Stimulated activated CD4-positive, alpha-beta T cell treated with anti-CD3 and anti-CD28 coated beads, TNF-alpha, amount 100 ng/mL, for 24 hours (primary cell): ENCODE data around the gene POLR2J.
"Not testable (repeated sequence)": the region's sequence is repeated elsewhere in the genome, so short reads cannot be mapped to it uniquely, and the experiment has no call there.

Source experiments
- DNase-seq, 3 experiments: peaks; one replicate each; pipeline ENCODE4 v3.0.0-alpha.2; 2020; ENCODE audit warnings: low read depth in 3 of 3

Gene POLR2J

DNA sequence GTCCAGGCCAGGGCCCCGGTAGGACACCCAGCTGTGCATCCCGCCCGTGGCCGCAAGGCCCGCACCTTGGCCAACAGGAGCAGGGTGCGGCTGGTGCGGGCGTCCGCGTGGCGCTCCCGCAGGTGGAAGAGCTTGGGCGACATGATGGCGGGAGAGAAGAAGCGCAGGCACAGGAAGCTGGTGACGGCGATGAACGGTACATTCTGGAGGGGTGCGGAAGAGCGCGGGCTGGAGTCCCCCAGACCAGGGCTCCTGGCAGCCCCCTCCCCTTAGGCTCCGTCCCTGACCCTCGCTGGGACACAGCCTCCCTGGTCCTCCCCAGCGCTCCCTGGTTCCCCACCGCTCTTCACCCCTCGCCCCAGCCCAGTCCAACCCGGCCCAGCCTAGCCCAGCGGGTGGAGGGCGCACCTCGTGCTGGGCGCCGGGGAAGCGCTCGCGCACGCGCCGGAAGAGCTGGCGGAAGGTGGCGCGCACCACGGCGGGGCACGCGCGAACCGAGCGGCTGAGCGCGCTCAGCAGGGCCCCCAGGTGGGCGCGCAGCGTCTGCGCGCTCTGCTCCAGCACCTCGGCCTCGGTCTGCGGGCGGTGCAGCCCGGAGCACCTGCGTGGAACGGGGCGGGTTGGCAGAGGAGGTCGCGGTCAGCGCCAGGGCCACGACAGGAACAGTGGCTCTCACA, 15.9 kb upstream of the POLR2J start:
- not testable (repeated sequence) for DNase-seq

DNA sequence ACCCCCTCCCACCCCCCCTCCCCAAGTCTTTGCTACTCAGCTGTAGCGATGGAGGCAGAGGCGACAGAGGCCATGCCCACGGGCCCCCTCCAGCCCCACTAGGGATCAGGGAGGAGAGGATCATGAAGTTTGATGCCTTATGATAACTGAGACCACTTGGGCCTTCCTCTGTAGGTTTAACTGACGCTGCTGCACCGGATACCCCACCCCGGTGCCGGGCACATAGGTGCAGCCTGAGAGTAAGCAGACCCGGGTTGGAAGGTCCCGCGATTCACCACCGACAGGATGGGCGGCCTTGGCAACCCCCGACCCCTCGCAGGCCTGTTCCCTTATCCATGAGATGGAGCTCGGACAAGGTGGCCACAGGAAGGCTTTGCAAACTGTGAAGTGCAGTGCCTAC, 15.3 kb upstream of the POLR2J start:
- DNase-seq: not testable (repeated sequence)

DNA sequence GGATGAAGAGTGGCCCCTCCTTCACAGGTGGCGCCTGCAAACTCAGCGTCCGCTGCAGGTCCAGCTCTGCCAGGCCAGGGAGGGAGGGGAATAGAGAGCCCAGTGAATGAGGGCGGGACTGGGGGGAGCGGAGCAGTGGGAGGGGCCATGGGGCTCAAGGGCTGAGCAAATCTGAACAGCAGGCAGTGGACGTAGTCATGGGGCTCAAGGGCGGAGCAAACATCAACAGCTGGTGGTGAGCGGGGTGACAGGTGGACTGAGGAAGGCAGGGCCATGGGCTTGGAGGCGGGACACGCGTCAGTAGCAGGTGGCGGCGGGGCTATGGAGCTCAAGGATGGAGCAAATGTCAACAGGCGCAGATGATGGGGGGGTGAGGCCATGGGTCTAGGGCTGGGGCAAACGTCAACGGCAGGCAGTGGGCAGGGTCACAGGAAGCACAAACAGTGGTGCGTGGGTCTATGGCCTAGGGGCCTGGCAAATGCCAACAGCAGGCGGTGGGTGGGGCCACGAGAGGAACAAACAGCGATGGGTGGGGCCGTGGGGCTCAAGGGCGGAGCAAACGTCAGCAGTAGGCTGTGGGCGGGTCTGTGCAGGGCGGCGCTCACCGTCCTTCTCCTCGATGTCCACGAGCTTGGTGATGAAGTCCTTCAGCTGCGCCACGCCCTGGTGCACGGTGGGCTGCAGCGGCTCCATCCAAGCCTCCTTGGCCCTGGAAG, 14.7 kb upstream of the POLR2J start:
- not testable (repeated sequence) for DNase-seq

DNA sequence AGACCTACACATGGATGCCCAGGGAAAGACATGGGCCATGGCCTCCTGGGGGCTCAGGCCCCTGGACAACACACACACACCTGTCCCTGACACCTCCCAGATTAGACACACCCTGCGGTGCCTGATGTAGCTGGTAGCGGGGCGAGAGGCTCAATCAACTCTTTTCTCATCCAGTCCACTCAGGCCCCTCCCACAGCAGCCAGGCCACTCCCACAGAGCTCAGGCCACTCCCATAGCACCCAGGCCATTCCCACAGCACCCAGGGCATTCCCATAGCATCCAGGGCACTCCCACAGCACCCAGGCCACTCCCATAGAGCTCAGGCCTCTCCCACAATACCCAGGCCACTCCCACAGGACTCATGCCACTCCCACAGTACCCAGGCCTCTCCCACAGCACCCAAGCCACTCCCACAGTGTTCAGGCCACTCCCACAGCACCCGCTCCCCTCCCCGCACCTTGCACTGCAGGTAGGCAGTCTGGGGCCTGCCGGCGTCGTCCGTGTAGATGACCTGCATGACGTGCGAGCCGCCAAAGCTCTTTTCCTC, 11.9 kb upstream of the POLR2J start:
- DNase-seq: peak; percentile 31 to 74 (median 33)

DNA sequence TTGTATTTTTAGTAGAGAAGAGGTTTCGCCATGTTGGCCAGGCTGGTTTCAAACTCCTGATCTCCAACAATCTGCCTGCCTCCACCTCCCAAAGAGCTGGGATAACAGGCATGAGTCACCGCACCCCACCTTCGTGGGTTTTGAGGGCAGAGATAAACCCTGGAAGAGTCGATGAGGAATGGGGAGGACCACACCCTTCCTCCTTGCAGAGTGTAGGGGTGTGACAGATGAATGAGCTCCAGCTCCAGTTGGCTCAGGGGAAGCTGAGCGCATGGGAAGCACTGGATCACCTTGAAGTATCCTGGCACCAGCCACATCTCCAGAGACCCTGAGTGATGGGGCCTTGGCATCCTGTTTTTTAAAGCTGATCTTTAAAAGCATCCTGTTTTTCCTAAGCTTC, 5.6 kb upstream of the POLR2J start:
- not testable (repeated sequence) for DNase-seq

DNA sequence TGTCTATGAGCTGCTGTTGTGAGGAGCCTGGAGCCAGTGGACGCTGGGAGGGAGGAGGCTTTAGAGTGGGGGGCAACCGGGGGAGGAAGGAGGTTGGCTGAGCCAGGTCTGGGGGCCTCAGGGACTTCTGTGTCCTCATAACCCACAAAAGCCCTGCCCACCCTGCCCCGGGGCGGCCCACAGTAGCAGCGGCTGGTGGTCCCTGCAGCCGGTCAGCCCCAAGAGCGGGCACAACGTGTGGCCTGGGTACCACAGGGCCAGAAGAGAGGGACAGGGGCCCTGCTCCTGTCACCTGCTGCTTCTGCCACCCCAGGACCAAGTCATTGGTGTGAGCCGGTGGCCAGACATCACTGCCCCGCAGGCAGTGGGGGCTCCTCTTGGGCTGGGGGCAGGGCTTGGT, 3.2 kb upstream of the POLR2J start:
- DNase-seq: not testable (repeated sequence)

DNA sequence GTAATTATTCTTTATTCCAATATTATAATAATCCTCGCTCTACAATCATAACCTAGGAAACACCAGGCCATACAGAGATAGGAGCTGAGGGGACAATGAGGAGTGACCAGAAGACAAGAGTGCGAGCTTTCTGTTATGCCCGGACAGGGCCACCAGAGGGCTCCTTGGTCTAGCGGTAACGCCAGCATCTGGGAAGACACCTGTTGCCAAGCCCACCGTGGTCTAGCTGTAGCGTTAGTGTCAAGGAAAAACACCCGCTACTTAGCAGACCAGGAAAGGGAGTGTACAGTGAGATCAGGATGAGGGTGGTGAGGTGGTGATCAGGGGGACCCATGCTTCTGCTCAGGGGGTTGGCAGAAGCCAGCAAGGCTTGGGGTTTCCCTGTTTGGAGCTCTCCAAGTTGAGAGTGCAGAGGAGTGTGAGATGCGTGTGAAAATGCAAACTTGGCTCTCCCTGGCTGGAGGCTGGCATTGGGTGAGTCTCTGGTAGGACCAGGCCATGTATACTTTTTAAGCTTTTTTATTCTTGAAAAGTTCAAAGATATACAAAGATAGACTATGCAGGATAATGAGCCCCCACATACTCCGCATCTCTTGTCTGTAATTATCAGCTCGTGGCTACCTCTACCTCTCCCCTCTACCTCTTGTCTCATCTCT, 1.4 kb upstream of the POLR2J start:
- DNase-seq: peak in 1 of 3 experiments; percentile 37

DNA sequence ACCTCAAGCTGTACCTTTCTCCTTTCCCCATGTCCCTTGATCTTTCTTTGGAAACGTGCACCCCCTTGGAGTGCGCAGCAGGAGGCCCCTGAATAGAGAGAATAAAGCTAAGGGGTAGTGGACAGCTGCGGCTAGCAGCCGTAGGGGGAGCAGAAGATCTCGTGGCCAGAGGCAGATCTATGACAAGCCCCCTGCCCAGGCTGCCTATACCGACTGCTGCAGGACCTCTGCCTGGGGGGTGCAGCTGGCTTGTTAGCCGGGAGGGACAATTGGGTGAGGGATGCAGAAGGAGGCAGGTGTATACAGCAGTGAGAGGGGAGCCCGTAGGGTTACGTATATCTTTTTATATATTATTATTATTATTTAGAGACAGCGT, 475 bp upstream of the POLR2J start:
- not testable (repeated sequence) for DNase-seq

DNA sequence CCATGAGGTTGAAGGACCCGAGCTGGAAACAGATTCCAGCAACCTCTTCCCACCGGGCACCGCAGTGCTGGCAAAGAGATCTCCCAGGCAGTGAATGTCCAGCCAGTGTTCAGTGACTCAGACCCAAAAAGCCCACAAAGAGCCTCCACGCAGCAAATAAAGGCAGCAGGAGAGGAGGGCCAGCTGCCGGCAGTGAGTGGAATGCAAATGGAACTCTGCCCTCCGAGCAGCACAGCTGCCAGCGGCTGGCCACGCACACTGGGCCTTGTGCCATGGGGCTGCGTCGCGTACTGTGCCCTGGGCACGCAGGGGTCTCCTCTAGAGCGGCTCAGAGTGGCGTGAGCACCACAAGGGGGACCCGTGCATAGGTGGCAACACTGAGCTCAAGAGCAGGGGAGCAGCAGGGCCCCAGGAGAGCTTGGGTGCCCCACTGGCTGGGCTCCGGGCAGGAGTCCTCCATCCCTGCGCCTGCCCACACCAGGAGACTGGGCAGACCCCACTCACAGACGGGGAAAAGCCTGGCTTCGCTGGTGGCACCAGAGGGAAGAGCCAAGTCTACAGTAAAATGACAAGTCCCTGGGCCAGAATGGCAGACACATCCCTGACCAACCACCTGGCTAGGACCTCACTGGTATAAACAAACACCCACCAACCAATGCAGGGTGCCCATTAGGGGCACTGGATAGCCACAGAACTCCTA, 3.8 kb downstream of the POLR2J start:
- not testable (repeated sequence) for DNase-seq

DNA sequence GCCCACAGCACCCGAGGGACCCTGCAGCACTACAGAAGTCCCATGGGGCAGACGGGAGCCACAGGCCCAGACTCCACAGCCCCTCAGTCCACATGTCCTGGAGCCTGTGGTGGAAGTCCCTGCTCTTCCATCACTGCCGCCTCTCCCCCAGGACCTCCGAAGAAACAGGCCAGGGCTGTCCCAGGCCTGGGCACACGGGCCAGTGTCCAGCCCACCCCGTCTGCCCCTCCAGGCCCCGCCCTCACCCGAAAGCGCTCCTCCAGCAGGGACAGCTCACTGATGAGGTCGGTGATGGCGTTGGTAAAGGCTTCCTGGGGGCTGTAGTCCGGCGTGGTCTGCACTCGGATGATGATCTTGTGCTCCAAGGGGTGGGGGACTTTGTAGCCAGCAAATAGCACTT, 4.6 kb downstream of the POLR2J start:
- DNase-seq: not testable (repeated sequence)

DNA sequence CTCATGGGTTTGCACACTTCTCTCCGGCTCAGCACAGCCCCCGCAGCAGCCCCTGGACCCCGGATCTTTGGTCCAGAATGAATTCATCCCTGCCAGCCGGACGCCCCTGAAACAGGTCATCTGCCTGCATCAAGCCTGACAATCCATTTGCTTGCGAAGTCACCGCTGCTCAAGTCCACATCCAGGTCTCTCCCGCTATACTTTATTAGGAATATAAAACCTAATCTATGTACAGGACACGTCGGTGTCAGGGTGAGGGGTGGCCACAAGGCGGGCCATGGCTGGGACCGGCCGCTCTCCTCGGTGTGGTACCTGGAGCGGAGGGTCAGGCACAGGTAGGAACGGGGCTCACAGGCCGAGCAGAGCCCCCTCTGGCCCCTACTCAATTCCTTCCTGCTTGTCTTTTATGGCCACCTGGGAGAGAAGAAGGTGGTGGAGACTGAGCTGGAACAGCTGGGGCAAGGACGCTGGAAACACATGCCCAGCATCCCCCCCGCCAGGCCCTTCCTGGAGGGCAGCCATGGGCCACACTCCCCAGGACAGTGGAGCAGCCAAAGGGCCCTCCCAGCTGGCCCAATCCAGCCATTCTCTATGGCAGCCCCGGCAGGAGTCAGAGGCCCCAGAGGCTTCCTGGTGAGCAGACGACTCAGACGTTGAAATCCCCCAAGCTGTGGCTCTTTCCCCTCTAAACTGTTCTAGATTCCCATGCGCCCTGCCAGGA, 5.3 kb downstream of the POLR2J start:
- no peak for DNase-seq

DNA sequence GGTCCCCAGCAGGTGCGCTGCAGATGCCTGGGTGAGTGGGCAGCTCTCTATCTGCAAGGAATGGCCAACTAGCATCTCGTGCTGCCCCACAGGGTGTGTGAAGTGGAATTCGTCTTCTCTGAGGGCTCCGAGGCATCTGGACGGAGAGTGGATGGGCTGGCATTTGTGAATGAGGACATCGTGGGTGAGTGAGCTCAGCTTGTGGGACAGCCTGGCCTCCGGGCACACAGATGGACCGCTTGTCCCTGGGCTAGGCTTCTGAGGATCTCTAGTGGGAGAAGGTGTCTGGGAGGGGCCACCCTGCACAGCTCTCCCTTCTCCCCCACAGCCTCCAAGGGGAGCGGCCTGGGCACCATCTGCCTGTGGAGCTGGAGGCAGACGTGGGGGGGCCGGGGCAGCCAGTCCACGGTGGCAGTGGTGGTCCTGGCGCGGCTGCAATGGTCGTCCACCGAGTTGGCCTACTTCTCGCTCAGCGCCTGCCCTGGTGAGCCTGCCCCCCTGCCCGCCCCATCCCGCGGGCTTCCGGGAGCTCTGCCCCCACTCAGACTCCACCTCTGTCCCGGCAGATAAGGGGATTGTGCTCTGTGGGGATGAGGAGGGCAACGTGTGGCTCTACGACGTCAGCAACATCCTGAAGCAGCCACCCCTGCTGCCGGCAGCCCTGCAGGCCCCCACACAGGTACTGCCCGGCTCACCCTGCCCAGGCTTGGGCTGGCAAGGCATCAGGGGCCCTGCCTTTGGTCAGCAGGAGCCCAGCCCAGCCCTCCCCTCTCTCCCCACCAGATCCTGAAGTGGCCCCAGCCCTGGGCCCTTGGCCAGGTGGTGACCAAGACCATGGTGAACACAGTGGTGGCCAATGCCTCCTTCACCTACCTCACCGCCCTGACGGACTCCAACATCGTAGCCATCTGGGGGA, 6.3 kb downstream of the POLR2J start:
- DNase-seq: no peak

DNA sequence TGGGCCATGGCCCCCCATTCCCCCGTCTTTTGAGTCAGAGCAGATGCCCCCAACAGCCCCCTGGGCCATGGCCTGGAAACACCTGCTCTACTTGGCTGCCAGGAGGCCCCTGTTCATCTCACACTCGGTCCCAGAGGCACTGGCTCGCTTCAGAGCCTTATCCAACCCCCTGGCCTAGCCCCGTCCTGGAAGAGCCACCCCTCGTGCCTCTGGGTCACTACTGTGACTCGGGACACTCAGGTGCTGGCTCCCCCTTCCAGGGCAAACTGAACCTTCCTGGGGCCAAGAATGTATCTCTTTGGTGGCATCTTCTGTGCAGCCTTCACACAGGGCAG, 7.0 kb downstream of the POLR2J start:
- DNase-seq: no peak

DNA sequence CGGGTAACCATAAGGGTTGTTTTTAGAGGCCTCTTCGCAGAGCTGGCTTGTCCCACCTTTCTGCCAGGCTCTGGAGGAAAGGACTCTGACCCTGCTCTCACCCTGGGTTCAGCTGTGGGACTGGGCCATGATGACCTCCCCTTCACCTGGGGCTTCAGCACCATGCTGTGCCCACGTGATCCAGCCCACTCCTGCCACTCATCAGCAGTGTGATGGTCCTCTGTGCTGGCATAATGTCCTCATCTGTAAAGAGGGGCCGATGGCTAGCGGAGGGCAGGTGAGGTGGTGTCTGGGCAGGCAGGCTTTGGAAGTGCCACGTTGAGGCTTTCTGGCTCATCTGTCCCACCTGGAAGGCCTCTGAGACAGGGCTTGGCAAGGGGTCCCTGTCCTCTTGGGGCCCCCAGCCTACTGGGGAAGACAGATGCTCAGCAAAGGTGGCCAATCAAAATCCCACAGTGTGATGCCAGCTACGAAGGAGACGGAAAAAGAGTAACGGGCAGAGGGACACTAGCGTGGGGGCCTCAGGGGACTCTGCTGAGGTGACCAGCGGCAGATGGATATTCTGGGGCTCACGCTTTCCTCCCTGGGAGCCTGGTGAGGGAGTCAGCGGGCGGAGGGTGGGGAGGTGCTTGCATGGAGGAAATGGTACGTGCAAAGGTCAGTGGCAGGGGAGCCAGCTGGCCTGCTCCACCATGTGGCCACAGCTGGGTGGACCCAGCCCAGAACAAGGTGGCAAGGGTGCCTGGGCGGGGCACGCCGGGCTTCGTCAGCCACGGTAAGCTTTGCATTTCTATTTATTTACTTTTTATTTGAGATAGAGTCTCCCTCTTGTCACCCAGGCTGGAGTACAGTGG, 8.5 kb downstream of the POLR2J start:
- no peak for DNase-seq

DNA sequence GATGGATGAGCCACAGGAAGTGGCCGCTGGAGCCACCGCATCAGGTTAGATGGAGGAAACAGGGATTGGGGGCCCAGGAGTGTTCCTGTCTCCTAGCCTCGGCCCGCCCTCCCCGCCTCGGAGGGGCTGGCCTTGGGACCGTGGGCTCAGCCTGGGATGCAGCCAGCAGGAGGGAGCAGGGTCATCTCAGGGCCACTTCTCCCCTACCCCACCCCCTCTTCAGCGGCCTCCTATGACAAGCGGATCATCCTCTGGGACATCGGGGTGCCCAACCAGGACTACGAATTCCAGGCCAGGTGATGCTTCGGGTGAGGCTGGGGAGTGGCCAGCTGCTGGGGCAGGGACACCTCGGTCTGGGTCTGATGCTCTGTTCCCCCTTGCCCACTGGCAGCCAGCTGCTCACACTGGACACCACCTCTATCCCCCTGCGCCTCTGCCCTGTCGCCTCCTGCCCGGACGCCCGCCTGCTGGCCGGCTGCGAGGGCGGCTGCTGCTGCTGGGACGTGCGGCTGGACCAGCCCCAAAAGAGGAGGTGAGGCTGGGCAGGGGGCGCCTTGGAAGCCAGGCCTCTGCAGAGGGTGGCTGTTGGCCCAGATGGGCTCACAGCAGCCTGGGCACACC, 9.3 kb downstream of the POLR2J start:
- DNase-seq: no peak

DNA sequence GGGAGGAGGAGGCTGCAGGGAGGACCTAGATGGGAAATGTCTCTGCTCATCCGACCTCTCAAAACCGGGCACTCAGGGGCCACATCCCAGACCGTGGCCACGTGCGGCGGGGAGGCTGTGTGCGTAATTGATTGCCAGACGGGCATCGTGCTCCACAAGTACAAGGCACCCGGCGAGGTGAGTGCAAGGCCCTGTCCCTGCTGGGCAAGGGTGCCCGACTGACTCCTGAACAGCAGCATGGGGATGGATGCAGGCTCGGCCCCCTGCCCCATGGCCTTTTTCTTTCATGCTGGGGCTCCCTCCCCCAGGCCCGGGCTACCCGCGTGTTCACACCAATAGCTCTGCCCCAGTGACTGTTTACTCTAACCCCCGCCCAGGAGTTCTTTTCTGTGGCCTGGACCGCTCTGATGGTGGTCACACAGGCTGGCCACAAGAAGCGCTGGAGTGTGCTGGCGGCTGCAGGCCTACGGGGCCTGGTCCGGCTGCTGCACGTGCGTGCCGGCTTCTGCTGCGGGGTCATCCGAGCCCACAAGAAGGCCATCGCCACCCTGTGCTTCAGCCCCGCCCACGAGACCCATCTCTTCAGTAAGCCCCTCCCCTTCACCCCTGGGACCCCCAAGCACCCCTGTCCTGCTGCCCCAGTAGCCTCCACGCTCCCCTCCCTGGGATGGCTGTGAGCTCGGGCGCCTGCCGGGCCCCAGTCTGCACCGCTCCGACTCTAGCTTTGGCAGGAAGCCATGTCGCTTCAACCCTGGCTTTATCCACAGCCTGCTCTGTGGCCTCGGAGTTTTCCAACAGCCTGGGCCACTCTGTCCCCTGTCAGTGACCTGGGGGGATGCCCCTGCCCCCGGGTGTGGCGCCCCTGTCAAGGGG, 10.0 kb downstream of the POLR2J start:
- no peak for DNase-seq

DNA sequence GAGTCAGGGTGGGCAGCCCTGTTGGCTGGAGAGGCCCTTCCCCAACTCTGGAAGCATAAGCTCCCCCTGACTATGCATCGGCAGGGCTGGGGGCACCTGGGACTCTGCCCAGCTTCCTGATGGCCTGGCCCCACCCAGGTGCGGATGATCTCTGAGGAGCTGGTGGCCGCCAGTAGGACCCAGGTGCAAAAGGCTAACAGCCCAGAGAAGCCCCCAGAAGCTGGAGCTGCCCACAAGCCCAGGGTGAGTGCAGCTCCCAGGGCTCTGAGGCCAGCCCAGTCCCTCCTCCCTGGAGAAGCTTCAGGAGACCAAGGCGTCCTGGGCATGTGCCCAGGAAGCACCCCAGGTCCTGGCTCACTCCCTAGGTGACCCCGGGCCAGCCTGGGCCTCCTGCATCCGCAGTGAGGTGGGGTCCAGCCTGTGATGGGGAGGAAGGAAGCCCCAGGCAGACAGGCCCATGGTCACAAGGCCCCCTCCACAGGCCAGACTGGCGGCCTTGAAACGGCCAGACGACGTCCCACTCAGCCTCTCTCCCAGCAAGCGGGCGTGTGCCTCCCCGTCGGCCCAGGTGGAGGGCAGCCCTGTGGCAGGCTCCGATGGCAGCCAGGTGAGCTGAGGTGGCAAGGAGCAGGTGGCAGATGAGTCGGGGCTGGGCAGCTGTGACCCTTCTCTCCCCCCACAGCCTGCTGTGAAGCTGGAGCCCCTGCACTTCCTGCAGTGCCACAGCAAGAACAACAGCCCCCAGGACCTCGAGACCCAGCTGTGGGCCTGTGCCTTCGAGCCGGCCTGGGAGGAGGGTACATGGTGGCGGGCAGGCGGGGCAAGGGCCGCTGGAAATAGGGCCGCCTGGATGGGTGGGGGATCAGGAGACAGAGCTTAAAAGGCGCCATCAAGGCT, 10.9 kb downstream of the POLR2J start:
- DNase-seq: no peak
